Heart left ventricle (tissue), 16 donors: Measurements from ENCODE around the gene C3orf52. TPM values are rescaled to one million over a fixed set of nuclear protein-coding genes. Genes with fewer than 3 reads are reported as not detected.

Experiments
- ATAC-seq, 4 donors: fragments of 200-7000 bp; cut with Tn5 transposase; one replicate each; pipeline ENCODE4 v1.9.1; 2020 to 2022; ENCODE audit warnings: moderate library complexity in 4 of 4, mild to moderate bottlenecking in 3 of 4, moderate number of reproducible peaks in 1 of 4
- DNase-seq, 5 donors: peaks; one replicate each; pipeline ENCODE4 v3.0.0-alpha.2; 2020
- H3K27ac ChIP-seq, 12 donors: fragments of 200-600 bp; sonication (generic) in 4 of 12; one replicate each; pipeline versions ENCODE4 v1.5.0 to v1.8.0; 2016 to 2022; ENCODE audit warnings: mild to moderate bottlenecking in 2 of 12
- H3K27me3 ChIP-seq, 9 donors: fragments of 200-600 bp; sonication (generic) in 2 of 9; one replicate each; pipeline versions ENCODE4 v1.5.1 to v1.8.0; 2016 to 2022; ENCODE audit warnings: mild to moderate bottlenecking in 3 of 9
- H3K36me3 ChIP-seq, 9 donors: fragments of 200-600 bp; sonication (generic) in 2 of 9; one replicate each; pipeline versions ENCODE4 v1.5.0 to v1.8.0; 2018 to 2022; ENCODE audit warnings: mild to moderate bottlenecking in 2 of 9
- H3K4me1 ChIP-seq, 12 donors: fragments of 200-600 bp; sonication (generic) in 4 of 12; one replicate each; pipeline versions ENCODE4 v1.5.0 to v1.8.0; 2016 to 2022; ENCODE audit warnings: mild to moderate bottlenecking in 3 of 12
- H3K4me3 ChIP-seq, 12 donors: fragments of 200-600 bp; sonication (generic) in 4 of 12; one replicate each; pipeline versions ENCODE4 v1.5.0 to v1.8.0; 2017 to 2022; ENCODE audit warnings: mild to moderate bottlenecking in 9 of 12, moderate library complexity in 4 of 12
- H3K9me3 ChIP-seq, 12 donors: fragments of 200-600 bp; sonication (generic) in 4 of 12; one replicate each; pipeline versions ENCODE4 v1.5.0 to v1.8.0; 2016 to 2022; ENCODE audit warnings: mild to moderate bottlenecking in 1 of 12
- CTCF ChIP-seq, 12 donors: fragments of 200-600 bp; sonication (generic) in 4 of 12; IDR thresholded peaks; one replicate each; pipeline versions ENCODE4 v1.5.0 to v1.8.0; 2018 to 2022; ENCODE audit warnings: antibody characterized with exemption in 12 of 12, mild to moderate bottlenecking in 5 of 12
- POLR2A ChIP-seq, 2 donors: fragments of 450-650 bp; IDR thresholded peaks; one replicate each; pipeline ENCODE4 v1.6.1; 2017; ENCODE audit warnings: antibody characterized with exemption in 2 of 2, mild to moderate bottlenecking in 2 of 2, moderate library complexity in 2 of 2
- WGBS, 4 donors: extraction: QIAGEN DNeasy Blood & Tissue Kit in 2 of 4; methylation state at CpG; one replicate each; pipeline versions ENCODE4 v1.1.5 to v1.1.7; 2013 to 2018; 5-methylcytosine and 5-hydroxymethylcytosine counted together
- intact Hi-C, 10 donors: fragments of 100-400 bp; cut with DNase I; formaldehyde crosslinking; loops; one replicate each; pipeline versions ENCODE4 v1.11.1 to v1.14.2; 2022
- polyA plus RNA-seq, 2 donors: library from polyadenylated mRNA; stranded (reverse); fragments of 200-250 nt; gene quantifications; one replicate each; pipeline ENCODE4 v1.2.3, GENCODE V29; 2013
- total RNA-seq, 9 donors: library from RNA; depleted of rRNA in 2 of 9; stranded (reverse); fragments of >200 nt in 2 of 9; fragmentation: NEBNext Ultra II Directional in 3 of 9; extraction: Animal tissue kit (Norgen Biotek cat#: 25700) in 3 of 9; gene quantifications; one replicate each; pipeline versions ENCODE4 v1.1.0 to v1.2.4, GENCODE V29; 2016 to 2023
- donor health status: ischemic (EF 13 %, LVEDD 7.1; RV severe dilation, severe dysfunction).
- donor health status: healthy with polysubstance abuse.
- donor health status: DM: no; HTN: yes; CAD: no.
- donor health status: DM: no; HTN: no; CAD: no.
- donor health status: ischemic (EF 25% LVEDD 6.9; RV normal size, moderate dysfunction).
- donor health status: ischemic (EF 25% LVEDD 5.7; RV mildly dilated, moderate dysfunction).
- donor health status: healthy.
- donor health status: DM: yes; HTN: yes; CAD: no.
- donor health status: ischemic (EF 35%, LVEDD 5.7; RV mildly dilated, moderate dysfunction).
- donor health status: nonischemic (EF 11% LVEDD 7.7; RV severe dilation, severe dysfunction).
- donor health status: DM: yes; HTN: yes; CAD: no.
- donor health status: PGD.
- donor health status: ischemic (EF 29% LVEDD 5.4; RV normal size, mild dysfunction).
- donor health status: nonischemic (EF 23%, LVEDD 6.1; RV moderate dilation, normal function).

Gene C3orf52
- total and polyA plus RNA-seq, 11 donors: 1.4 to 9.6 (median 4.9) TPM

- intact Hi-C loops: no loop called here
- H3K9me3 ChIP-seq: no peaks in the 10 kb centered on the region
- WGBS, 4 donors: 76 to 83% (median 81%) methylated on average over 9 of the region's 9 CpGs
- no peak for DNase-seq
- H3K4me3 ChIP-seq: no peak overlapping the region
- H3K27me3 ChIP-seq: peaks cover 0 to 32% (median 0%) of the 10 kb centered on the region in 9 donors
- no peak for ATAC-seq
- H3K4me1 ChIP-seq: peaks cover 0 to 47% (median 33%) of the 10 kb centered on the region in 12 donors
- peak overlapping the region in 3 of 12 donors; percentile 5 to 79 (median 24) for H3K27ac ChIP-seq
- no peaks in the 10 kb centered on the region for H3K36me3 ChIP-seq
- no peak for TF ChIP-seq POLR2A (IDR thresholded peaks at IDR 0.05)
- TF ChIP-seq CTCF (IDR thresholded peaks at IDR 0.05): no peak
Measured at GRCh38 chr3:112089956-112090886, 4.0 kb downstream of the C3orf52 start.

- Histone ChIP-seq H3K36me3 (no peaks in the 10 kb centered on the region), H3K9me3 (no peaks in the 10 kb centered on the region), H3K27me3 (peaks cover 0 to 26% (median 0%) of the 10 kb centered on the region in 9 donors), H3K4me3 (no peak overlapping the region), H3K4me1 (peaks cover 0 to 42% (median 31%) of the 10 kb centered on the region in 12 donors), H3K27ac (peak overlapping the region in 3 of 12 donors; percentile 5 to 79 (median 24))
- TF ChIP-seq CTCF (IDR thresholded peaks at IDR 0.05) (no peak), POLR2A (IDR thresholded peaks at IDR 0.05) (no peak)
- ATAC-seq: no peak
- intact Hi-C loops: no loop called here
- DNase-seq: no peak
- 57 to 69% (median 66%) methylated on average over 5 to 6 of the region's 6 CpGs for WGBS, 4 donors
Measured at GRCh38 chr3:112090887-112091586, 4.8 kb downstream of the C3orf52 start.

- Histone ChIP-seq H3K9me3 (no peaks in the 10 kb centered on the region), H3K36me3 (no peaks in the 10 kb centered on the region), H3K4me3 (peak overlapping the region in 8 of 12 donors; percentile 0 to 32 (median 12)), H3K27me3 (peaks cover 0 to 23% (median 0%) of the 10 kb centered on the region in 9 donors), H3K27ac (peak overlapping the region in 11 of 12 donors; percentile 36 to 79 (median 67)), H3K4me1 (peaks cover 0 to 35% (median 23%) of the 10 kb centered on the region in 12 donors)
- TF ChIP-seq CTCF (IDR thresholded peaks at IDR 0.05) (no peak), POLR2A (IDR thresholded peaks at IDR 0.05) (no peak)
- DNase-seq (no peak), ATAC-seq (peak; percentile 75 to 80 (median 78))
- intact Hi-C loops: no loop called here
- 23 to 38% (median 32%) methylated on average over 6 of the region's 6 CpGs for WGBS, 4 donors
Measured at GRCh38 chr3:112092496-112093179, 6.4 kb downstream of the C3orf52 start.
